ENCODE results near the gene PLK5.

GRCh38 chr19:1524972-1525325 is 1.1 kb downstream of the PLK5 start:
- TF ChIP-seq CTCF (IDR thresholded peaks at IDR 0.05; ENCODE audit: low read depth, low read length, poor library complexity, severe bottlenecking): no peak
- TF ChIP-seq EZH2phosphoT487 (IDR thresholded peaks at IDR 0.05; ENCODE audit: borderline replicate concordance, low read length): no peak

All from DOHH2 (cell line).